Mucosa of descending colon (tissue), 3 donors: ENCODE data around the gene HAPLN3. TPM values are rescaled to one million over a fixed set of nuclear protein-coding genes. Genes with fewer than 3 reads are reported as not detected.

Source experiments
- ATAC-seq: fragments of 200-7000 bp; cut with Tn5 transposase; one replicate; pipeline ENCODE4 v1.9.1; 2020; ENCODE audit warnings: mild to moderate bottlenecking, moderate library complexity
- DNase-seq, 3 donors: peaks; one replicate each; pipeline ENCODE4 v3.0.0-alpha.2; 2020
- H3K36me3 ChIP-seq: fragments of 200-600 bp; one replicate; pipeline ENCODE4 v1.8.0; 2021; ENCODE audit warnings: low read depth, mild to moderate bottlenecking
- H3K4me1 ChIP-seq: fragments of 200-600 bp; one replicate; pipeline ENCODE4 v1.8.0; 2021; ENCODE audit warnings: low read depth, mild to moderate bottlenecking
- H3K4me3 ChIP-seq: fragments of 200-600 bp; one replicate; pipeline ENCODE4 v1.8.0; 2021; ENCODE audit warnings: mild to moderate bottlenecking
- H3K9me3 ChIP-seq: fragments of 200-600 bp; one replicate; pipeline ENCODE4 v1.8.0; 2021; ENCODE audit warnings: mild to moderate bottlenecking
- intact Hi-C, 2 donors: fragments of 100-400 bp; cut with DNase I in 1 of 2; cut with micrococcal nuclease in 1 of 2; formaldehyde crosslinking; loops; one replicate each; pipeline versions ENCODE4 v1.11.0 to v1.11.1; 2022; cut with DNase I, micrococcal nuclease
- total RNA-seq, 3 donors: library from RNA; stranded (reverse); fragmentation: NEBNext Ultra II Directional in 2 of 3; extraction: Animal tissue kit (Norgen Biotek cat#: 25700) in 2 of 3; gene quantifications; one replicate each; pipeline versions ENCODE4 v1.2.1 to v1.2.4, GENCODE V29; 2021 to 2023
- TF ChIP-seq, protein P1 (sequence below): fragments of 200-600 bp; IDR thresholded peaks from one replicate; pipeline ENCODE4 v1.8.0; 2022; ENCODE audit warnings: antibody characterized with exemption, mild to moderate bottlenecking
- donor health status: DM: no; HTN: no; CAD: no; lungs with moderate emphysema.
- donor health status: DM: no; HTN: no; CAD: no.
- donor health status: DM: no; HTN: yes; CAD: no.

HAPLN3 gene
- total RNA-seq, 3 donors from 2014 or later = 2.7 to 6.7 (median 4.0) TPM

DNA sequence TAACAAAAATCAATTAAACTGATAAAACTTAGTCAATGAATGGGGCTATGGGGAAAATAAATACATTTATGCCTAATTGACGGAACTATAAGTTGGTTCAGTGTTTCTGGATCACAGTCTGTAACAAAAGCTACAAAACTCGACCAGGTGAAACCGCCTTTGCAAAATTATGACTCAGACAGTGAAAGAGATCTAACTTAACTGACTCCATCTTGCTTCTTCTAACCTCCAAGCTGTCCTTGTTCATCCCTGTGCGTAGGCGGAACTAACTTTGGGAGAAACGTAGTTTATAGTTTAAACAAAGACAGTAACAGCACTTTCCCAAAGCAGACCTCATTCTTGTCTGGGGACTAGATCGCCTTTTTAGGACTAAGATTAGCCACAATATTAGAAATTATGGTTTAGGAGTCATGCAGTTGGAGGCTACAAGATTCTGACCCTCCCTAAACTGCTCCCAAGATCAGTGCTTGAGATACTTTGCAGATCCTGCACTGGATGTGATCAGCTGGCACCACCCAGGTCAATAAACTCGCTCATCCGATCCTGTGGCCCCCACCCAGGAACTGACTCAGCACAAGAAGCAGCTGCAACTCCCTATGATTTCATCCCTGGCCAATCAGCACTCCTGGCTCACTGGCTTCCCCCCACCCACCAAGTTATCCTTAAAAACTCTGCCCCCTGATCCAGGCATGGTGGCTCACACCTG lies 25.0 kb upstream of the HAPLN3 start:
- no peaks in the 10 kb centered on the region for H3K36me3 ChIP-seq
- H3K9me3 ChIP-seq = no peaks in the 10 kb centered on the region
- ATAC-seq (no peak), DNase-seq (no peak)
- no peak overlapping the region for H3K4me3 ChIP-seq
- no peaks in the 10 kb centered on the region for H3K4me1 ChIP-seq
- TF ChIP-seq, protein P1, sequence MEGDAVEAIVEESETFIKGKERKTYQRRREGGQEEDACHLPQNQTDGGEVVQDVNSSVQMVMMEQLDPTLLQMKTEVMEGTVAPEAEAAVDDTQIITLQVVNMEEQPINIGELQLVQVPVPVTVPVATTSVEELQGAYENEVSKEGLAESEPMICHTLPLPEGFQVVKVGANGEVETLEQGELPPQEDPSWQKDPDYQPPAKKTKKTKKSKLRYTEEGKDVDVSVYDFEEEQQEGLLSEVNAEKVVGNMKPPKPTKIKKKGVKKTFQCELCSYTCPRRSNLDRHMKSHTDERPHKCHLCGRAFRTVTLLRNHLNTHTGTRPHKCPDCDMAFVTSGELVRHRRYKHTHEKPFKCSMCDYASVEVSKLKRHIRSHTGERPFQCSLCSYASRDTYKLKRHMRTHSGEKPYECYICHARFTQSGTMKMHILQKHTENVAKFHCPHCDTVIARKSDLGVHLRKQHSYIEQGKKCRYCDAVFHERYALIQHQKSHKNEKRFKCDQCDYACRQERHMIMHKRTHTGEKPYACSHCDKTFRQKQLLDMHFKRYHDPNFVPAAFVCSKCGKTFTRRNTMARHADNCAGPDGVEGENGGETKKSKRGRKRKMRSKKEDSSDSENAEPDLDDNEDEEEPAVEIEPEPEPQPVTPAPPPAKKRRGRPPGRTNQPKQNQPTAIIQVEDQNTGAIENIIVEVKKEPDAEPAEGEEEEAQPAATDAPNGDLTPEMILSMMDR = no peak
- intact Hi-C loops = no loop called here

DNA sequence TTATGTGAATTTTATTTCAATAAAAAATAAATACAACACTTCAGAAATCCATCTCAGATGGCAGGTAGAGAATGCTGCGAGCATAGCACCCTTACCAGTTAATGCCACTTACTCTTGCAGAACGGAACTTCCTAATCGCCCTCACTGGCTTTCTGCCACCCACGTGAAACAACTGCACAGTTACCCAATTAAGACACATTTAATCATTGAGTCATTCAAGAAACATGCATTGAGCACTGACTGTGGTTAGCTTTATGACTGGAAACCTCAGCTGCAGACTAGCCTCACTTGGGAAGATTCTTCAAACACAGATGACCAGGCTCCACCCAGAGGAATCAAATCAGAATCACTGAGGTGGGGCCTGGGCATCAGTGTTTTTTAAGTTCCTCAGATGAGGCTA lies 23.4 kb upstream of the HAPLN3 start:
- intact Hi-C loops = no loop called here
- Histone ChIP-seq H3K4me3 (no peak overlapping the region), H3K4me1 (no peaks in the 10 kb centered on the region), H3K36me3 (no peaks in the 10 kb centered on the region), H3K9me3 (no peaks in the 10 kb centered on the region)
- DNase-seq (no peak), ATAC-seq (peak; percentile 51)
- TF ChIP-seq, protein P1 = no peak

DNA sequence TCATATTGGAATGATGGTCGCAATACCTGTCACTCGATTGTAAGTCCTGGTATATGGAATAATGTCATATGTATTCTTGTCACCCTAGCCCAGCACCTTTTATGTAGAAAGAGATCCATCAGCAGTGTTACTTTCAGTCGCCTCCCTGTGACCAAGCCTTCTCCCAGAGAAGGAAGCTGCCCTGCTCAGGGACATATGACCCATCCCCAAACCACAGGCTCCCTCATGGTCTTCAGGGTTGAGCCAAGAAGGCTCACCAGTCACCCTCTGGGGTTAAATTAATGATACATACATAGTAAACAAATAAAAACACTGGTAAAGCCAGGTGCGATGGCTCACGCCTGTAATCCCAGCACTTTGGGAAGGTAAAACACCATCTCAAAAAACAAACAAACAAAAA lies 22.4 kb upstream of the HAPLN3 start:
- Histone ChIP-seq H3K4me3 (no peak overlapping the region), H3K36me3 (no peaks in the 10 kb centered on the region), H3K4me1 (no peaks in the 10 kb centered on the region), H3K9me3 (no peaks in the 10 kb centered on the region)
- DNase-seq (no peak), ATAC-seq (no peak)
- TF ChIP-seq, protein P1 = no peak
- intact Hi-C loops = no loop called here

DNA sequence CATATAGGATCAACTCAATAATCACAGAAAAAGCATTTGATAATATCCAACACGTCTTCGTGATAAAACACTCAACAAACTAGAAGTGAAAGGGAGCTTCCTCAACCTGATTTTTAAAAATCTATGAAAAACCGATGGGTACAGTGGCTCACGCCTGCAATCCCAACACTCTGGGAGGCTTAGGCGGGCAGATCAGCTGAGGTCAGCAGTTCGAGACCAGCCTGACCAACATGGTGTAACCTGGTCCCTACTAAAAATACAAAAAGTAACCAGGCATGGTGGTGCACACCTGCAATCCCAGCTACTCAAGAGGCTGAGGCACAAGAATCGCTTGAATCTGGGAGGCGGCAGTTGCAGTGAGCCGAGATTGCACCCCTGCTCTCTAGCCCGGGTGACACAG lies 20.0 kb upstream of the HAPLN3 start:
- no peaks in the 10 kb centered on the region for H3K4me1 ChIP-seq
- ATAC-seq (no peak), DNase-seq (no peak)
- no peak overlapping the region for H3K4me3 ChIP-seq
- intact Hi-C loops = no loop called here
- no peaks in the 10 kb centered on the region for H3K9me3 ChIP-seq
- TF ChIP-seq, protein P1 = no peak
- H3K36me3 ChIP-seq = no peaks in the 10 kb centered on the region

DNA sequence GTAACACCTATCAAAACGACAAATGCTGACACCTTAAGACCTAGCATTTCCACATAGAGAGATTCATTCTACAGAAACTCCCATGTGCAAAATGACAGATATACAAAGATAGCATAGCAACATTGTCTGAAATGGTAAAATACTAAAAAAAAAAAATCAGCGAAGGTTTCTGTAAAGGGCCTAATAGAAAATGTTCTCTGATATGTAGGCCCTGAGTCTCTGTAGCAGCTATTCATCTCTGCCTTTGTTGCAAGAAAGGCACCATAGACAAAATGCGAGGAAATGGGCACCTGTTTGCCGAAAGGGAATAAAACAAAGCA lies 18.5 kb upstream of the HAPLN3 start:
- Histone ChIP-seq H3K4me3 (no peak overlapping the region), H3K4me1 (no peaks in the 10 kb centered on the region), H3K9me3 (no peaks in the 10 kb centered on the region), H3K36me3 (no peaks in the 10 kb centered on the region)
- DNase-seq = no peak
- TF ChIP-seq, protein P1 = no peak
- intact Hi-C loops = no loop called here
- no peak for ATAC-seq
